SHP77 treated with DMSO at 0.1 percent for 48 hours (cell line): ENCODE results near the gene PAX5.

Experiments
- DNase-seq: peaks from one replicate; lab custom pipeline; 2025; lab: John Stamatoyannopoulos, UW

The PAX5 gene

GRCh38 chr9:36960575-36960955 is 73.5 kb downstream of the PAX5 start:
- DNase-seq: no peak

GRCh38 chr9:36959681-36960574 is 74.1 kb downstream of the PAX5 start:
- no peak for DNase-seq

- no peak for DNase-seq
These were observed 77.2 kb downstream of the PAX5 start for GRCh38 chr9:36956908-36957307.

GRCh38 chr9:36950389-36950788 is 83.7 kb downstream of the PAX5 start:
- DNase-seq: no peak

GRCh38 chr9:36949466-36949865 is 84.6 kb downstream of the PAX5 start:
- no peak for DNase-seq

GRCh38 chr9:36948051-36948450 is 86.0 kb downstream of the PAX5 start:
- DNase-seq: no peak

GRCh38 chr9:36946653-36947052 is 87.4 kb downstream of the PAX5 start:
- DNase-seq: no peak

GRCh38 chr9:36945999-36946398 is 88.1 kb downstream of the PAX5 start:
- no peak for DNase-seq

- no peak for DNase-seq
These were observed 91.2 kb downstream of the PAX5 start for GRCh38 chr9:36942891-36943290.

GRCh38 chr9:36941441-36941840 is 92.6 kb downstream of the PAX5 start:
- no peak for DNase-seq

GRCh38 chr9:36940881-36941280 is 93.2 kb downstream of the PAX5 start:
- DNase-seq: no peak

- no peak for DNase-seq
These were observed 93.6 kb downstream of the PAX5 start for GRCh38 chr9:36940500-36940853.

GRCh38 chr9:36939655-36940499 is 94.2 kb downstream of the PAX5 start:
- no peak for DNase-seq

- DNase-seq: no peak
These were observed 94.9 kb downstream of the PAX5 start for GRCh38 chr9:36939214-36939613.

GRCh38 chr9:36938617-36939016 is 95.5 kb downstream of the PAX5 start:
- no peak for DNase-seq

- no peak for DNase-seq
These were observed 96.1 kb downstream of the PAX5 start for GRCh38 chr9:36937951-36938350.

- no peak for DNase-seq
These were observed 96.7 kb downstream of the PAX5 start for GRCh38 chr9:36937346-36937745.

GRCh38 chr9:36936498-36936831 is 97.6 kb downstream of the PAX5 start:
- DNase-seq: no peak

GRCh38 chr9:36935768-36936497 is 98.1 kb downstream of the PAX5 start:
- no peak for DNase-seq

- no peak for DNase-seq
These were observed 98.7 kb downstream of the PAX5 start for GRCh38 chr9:36935332-36935731.

- no peak for DNase-seq
These were observed 99.5 kb downstream of the PAX5 start for GRCh38 chr9:36934478-36935065.

- no peak for DNase-seq
These were observed 100.3 kb downstream of the PAX5 start for GRCh38 chr9:36933676-36934215.
